CD1c-positive myeloid dendritic cell (primary cell): ENCODE results near the gene PLCG2.
"Not testable (repeated sequence)": the region's sequence is repeated elsewhere in the genome, so short reads cannot be mapped to it uniquely, and the experiment has no call there.

ENCODE experiments used
- DNase-seq: peaks from one replicate; pipeline ENCODE4 v3.0.0-alpha.2; 2016; ENCODE audit errors: extremely low spot score

Gene PLCG2

DNA sequence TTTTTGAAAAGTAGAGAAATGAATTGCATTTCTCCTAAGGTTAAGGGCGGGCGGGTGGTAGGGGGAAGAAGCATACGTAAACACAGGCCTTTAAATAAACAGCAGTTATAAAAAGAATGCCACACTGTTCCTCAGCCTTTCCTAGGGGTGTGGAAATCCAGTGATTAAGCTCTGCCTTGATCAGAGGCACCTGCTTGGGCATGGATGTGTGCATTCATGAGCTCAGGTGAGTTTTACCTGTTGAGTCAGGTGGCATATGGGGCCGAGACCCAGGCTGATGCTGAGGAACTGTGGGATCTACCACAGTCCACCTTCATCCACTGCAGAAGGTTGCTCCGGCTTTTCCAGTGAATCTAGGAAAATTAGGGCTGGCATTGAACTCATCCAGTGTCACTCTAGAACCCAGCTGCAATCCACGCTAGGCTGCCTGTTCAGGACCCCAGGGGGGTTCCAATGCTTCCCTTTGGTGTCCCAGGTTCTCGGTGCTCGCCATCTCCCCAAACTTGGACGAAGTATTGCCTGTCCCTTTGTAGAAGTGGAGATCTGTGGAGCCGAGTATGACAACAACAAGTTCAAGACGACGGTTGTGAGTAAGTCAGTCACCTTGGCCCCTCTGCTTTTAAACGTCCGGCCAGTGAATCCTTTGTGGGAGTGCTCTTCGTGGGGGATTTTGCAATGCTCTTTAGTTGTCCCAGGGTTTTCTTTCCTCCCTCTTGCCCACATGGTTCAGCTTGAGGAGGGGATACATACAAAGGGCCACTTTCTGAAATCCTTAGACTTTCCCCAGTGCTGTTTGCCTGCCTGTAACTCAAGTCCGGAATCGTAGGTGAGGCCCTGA is 159.5 kb downstream of the PLCG2 start:
- DNase-seq: no peak

DNA sequence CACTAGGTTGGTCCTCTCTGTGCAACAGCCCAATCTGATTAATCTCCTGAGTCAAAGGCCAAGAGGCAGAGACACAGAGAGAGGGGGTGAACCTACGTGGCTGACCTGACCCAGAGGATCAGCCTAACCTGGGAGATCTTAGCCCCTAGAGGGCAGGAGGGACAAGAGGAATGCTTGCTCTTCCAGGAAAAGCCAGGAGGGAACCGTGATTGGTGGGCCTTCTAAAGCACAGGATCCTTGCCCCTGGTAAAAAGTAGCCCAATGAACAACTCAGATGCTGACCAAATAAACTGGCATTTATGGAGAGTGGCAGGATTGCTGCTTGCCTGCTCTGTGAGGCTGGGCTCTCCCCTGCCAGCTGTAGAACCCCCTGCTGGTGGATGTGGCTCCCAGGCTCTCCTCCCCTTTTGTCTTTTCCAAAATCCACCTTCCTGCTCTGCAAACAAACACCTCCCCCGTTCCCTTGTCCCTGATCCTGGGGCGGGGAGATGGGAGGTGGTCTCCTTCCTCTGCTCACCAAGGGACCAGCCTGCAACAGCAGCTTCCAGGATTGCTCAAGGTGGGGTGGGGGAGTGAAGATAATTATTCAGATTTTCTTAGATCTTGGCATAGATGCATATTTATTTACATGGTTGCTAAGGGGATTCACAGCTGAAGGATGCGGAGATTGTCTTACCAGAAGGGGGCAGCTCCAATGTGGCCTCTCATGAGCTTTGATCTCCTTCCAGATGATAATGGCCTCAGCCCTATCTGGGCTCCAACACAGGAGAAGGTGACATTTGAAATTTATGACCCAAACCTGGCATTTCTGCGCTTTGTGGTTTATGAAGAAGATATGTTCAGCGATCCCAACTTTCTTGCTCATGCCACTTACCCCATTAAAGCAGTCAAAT is 160.3 kb downstream of the PLCG2 start:
- DNase-seq: no peak

DNA sequence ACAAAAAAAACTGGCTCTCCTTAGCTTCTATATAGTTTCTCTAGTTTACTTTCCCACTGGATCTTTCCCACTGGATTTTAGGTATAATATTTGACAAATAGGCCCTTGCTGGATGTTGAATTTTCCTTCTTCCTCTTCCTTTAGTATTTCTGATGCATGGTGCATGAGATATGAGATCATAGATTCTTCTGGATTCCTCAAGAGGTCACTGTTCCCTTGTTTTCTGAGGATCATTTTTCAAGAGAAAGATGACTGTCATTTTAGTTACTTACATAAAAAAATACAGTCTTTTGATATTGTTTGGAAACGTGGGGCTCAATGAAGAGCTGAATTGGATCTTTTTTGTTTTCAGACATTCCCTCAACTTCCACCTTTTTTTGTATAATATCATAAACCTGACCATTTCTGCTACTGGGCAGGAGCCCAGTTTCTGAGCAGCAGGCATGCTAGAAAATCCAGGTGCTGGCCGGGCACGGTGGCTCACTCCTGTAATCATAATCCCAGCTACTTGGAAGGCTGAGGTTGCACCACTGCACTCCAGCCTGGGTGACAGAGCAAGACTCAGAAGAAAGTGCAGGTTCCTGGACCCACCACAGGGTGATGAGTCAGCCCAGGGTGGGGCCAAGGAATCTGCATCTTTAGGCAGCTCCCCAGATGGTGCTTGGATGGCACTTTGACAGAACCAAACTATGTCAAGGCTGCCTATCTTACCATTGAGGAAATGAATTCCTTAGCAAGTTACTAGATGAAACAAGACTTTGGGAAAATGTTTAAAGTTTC is 161.9 kb downstream of the PLCG2 start:
- DNase-seq: peak; percentile 42

DNA sequence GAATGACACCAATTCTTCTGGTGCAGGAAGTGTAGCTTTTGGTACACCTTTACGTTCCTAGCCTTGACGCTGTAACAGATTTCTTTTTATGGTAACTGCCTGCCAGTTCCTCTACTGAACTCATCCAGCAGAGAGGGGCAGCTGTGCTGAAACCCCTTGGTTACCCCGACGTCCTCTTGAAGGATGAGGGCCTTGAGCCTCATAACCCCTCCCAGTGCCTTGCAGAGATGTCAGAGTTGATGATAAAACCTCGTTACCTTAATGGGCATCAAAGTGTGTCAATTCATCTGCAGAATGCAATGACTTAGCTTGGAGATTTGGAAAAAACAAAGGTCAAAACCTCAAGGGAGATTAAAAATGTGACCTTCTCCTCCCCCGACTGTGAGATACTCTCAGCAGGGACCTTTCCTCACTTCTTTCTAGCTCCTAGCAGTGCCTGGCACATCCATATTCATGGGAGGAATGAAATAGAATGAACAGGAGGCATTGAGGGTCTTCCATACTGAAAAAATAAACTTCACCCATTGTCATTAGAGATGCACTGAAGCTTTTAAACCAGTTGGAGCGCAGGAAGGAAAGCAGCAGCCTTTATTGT is 163.0 kb downstream of the PLCG2 start:
- no peak for DNase-seq

DNA sequence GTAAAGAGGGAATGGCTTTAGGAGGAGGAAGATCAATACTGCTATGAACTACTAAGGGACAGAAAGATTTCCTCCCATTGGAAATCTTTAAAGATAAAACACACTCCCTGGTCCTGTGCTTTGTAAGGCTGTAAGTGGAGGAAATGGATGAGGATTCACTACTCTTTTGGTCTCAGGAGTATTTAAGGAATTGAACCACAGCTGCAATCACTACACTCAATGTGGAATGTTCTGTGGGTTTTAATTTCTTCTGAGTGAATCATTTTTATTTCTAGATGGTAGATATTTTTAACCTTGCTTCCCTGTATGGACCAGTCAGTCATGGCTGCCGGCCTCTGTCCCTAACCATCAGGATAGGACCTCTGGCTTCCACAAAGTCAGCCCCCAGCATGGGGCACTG is 166.6 kb downstream of the PLCG2 start:
- DNase-seq: no peak

DNA sequence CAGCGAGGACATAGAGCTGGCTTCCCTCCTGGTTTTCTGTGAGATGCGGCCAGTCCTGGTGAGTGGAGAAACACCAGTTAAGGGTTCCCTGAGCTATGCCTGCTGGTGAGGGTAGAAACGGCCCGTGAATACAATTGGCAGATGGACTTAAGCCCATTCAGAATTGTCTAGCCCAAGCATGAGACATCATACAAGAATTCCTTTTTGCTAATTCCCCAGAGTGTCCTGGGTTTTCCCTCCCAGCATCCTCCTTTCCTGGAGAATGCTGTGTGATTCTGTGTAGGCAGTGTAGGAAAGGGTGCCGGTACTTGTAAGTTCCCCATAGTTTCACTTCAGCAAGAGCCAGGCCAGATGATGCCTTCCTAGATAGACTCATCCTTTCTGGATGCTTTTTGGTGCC is 167.1 kb downstream of the PLCG2 start:
- DNase-seq: no peak

DNA sequence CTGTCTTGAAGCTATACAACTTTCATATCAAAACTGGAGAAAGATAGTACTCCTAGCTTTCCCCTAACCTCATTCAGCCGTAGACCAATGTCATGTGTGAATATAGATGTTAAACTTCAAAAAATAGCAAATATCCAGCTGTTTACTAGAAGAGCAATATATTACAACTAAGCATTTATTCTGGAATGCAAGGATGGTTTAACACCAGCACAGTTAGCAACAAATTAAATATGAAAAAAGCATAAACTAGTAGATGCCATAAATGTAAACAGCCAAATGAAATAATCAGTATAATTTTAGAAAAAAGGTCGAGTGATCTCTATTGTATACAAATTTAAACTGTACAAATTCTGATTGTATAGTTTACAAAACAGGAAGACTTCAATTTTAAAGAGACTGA is 172.5 kb downstream of the PLCG2 start:
- no peak for DNase-seq

DNA sequence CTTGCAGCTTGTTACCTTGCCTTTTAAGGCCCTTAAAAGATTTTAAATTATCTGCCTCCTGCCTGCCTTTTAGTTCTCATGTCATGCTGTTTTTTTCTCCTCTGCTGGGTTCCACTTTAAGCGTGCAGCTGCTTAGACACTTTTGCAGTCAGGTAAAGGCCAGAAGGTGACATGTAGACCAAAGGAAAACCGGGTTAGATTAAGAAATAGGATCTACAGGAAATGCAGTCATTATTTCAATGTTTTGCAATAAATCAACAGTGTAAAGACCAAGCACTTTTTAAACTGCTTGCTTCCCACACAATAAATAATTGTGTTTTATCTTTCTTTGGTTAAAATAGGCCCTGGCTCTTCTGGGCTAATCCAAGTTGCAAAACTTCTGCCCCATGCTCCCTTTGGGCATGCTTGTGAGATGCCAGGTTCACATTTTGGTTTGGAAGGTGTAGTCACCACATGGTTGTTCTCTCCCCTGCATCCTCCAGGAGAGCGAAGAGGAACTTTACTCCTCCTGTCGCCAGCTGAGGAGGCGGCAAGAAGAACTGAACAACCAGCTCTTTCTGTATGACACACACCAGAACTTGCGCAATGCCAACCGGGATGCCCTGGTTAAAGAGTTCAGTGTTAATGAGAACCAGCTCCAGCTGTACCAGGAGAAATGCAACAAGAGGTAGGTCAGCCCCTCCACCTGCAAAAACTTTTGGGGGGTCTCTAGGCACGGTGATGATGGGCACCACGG is 177.3 kb downstream of the PLCG2 start:
- DNase-seq: peak; percentile 71

DNA sequence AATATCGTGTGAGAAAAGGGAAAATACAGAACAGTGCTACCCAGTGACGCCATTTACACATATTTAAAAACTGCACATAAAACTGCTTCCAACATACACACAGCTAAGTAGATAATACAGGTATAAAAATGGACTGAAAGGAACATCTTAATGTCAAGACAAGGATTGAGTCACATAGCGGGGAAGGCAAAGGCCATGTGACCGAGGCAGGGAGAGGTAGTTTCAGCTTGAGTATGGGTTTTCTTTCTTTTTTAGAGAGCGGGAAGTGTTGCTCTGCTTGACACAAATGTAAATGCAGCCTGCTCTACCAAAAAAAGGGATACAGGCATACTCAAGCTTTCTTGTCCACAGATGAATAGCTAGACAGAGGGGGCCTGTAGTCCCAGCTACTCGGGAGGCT is 185.7 kb downstream of the PLCG2 start:
- DNase-seq: no peak

DNA sequence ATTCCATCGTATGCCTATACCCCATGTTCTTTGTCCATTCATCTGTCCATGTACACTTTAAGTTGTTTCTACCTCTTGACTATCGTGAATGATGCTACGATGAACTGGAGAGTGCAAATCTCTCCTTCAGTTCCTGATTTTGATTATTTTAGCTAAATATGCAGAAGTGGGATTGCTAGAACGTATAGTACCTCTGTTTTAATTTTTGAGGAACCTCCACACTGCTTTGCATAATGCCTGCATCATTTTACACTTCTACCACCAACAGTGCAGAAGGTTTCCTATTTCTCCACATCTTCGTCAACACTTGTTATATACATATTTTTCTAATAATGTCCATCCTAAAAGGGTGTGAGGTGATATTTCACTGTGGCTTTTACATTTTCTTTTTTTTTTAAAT is 188.3 kb downstream of the PLCG2 start:
- DNase-seq: peak; percentile 35

DNA sequence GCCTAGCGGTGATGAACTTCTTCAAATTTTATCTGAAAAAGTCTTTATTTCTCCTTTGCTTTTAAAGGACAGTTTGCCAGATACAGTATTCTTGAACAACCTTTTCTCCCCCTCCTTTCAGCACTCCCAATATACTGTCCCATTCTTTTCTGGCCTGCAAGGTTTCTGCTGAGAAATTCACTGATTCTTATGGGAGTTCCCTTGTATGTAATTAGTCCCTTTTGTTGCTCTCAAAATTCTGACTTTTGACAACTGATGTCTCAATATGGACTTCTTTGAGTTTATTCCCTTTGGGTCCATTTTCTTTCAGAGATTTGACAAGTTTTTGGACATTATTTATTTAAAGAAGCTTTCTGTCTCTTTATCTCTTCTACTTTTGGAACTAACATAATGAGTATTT is 192.8 kb downstream of the PLCG2 start:
- no peak for DNase-seq

DNA sequence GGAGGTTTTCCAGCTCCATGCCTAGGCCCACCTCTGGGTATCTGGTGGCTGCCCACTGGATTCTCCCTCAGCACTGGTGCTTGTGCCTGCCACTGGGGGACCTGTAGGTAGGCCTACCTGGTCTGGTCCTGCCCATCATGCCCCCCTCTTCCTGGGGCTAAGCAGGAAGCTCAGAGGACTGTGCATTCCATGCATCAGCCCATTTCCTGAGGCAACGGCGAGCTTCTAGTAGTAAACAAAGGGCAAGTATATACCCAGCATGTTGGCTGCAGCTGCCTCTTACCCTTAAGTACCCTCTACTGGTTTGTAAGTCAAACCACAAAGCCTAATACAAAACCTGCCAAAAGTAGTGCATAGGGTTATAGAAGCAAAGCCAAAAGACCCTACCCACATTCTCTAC is 194.6 kb downstream of the PLCG2 start:
- no peak for DNase-seq

DNA sequence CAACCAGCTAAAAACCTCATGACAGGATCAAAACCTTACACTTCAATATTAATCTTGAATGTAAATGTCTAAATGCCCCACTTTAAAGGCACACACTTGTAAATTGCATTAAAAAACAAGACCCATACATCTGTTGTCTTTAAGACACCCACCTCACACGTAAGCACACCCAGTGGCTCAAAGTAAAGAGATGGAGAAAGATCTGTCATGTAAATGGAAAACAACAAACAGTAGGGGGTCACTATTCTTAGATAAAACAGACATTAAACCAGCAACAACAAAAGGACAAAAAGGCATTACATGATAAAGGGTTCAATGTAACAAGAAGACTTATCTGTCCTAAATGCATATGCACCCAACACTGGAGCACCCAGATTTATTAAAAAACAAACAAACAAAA is 196.5 kb downstream of the PLCG2 start:
- DNase-seq: no peak

DNA sequence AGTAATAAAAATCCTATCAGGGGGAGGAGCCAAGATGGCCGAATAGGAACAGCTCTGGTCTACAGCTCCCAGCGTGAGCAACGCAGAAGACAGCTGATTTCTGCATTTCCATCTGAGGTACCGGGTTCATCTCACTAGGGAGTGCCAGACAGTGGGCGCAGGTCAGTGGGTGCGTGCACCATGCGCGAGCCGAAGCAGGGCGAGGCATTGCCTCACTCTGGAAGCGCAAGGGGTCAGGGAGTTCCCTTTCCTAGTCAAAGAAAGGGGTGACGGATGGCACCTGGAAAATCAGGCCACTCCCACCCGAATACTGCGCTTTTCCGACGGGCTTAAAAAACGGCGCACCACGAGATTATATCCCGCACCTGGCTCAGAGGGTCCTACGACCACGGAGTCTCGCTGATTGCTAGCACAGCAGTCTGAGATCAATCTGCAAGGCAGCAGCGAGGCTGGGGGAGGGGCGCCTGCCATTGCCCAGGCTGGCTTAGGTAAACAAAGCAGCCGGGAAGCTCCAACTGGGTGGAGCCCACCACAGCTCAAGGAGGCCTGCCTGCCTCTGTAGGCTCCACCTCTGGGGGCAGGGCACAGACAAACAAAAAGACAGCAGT is 198.3 kb downstream of the PLCG2 start:
- not testable (repeated sequence) for DNase-seq

DNA sequence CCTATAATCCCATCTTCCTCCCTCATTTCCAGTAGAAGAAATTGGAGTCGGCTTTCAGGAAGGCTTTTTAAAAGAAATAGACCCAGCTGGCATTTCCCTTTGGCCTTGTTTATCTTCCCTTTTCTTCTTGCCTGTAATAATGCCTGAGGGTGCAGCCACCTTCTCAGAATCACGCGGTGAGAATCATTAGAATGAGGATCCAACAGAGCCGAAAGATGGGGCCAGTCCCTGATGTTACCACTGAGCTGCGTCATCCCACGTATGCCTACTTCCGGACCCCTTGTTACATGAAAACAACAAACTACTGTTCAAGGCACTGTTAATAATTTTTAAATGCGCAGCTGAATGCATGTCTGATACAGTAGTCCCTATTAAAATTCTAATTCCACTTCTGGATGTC is 208.0 kb downstream of the PLCG2 start:
- DNase-seq: no peak

DNA sequence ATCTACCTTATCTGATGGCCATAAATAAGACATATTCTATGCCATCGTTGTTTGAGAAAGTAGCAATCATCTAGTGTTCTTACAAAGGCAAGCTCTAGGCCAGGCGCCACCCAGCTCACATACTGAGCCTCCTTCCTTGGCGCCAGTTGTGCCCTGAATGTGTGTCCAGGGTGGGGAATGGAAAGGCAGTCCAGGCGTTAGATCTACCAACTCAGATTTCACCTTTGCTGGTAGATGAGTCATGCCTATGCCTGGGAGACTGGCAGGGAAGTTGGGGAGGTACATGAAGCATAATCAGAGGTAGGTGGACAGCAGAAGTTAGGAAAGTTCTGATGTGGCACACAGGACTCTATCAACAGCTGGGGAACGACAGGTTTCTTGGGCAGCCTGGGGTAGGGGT is 208.6 kb downstream of the PLCG2 start:
- DNase-seq: no peak

DNA sequence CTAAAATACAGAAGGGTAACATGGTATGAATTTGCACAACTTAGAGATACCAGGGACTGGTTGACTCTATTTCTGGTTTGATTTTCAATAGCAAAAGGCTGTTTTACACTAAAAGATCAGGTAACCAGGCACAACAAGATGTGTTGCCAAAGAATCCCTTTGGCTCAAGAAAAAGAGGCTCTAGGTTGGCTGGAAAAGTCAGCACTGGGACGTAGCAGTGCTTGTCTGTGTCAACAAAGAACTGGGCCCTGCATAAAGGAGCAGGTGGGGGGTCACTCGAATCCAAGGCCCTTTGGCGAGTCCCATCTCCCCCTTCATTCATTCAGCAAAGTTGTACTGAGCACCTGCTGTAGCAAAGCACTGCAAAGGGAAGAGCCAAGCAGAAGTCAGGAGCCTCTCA is 213.8 kb downstream of the PLCG2 start:
- no peak for DNase-seq

DNA sequence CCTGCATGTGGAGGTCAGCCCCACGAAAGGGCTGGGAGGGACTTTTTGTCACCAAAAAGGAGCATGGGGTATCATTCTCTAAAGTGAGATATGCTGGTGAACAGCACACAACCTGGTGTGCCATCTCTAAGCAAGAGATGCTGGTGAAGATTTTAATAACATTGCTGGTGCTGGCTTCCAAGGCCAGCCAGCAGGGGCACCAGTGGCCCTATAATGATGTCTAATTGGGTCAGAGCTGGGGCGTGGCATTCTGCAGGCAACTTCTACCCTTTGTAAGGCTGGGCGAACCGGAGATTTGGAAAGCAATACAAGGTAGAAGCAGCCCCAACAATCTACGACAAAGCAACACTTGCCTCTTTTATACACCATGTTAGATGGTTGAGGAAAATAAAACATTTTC is 215.4 kb downstream of the PLCG2 start:
- no peak for DNase-seq

DNA sequence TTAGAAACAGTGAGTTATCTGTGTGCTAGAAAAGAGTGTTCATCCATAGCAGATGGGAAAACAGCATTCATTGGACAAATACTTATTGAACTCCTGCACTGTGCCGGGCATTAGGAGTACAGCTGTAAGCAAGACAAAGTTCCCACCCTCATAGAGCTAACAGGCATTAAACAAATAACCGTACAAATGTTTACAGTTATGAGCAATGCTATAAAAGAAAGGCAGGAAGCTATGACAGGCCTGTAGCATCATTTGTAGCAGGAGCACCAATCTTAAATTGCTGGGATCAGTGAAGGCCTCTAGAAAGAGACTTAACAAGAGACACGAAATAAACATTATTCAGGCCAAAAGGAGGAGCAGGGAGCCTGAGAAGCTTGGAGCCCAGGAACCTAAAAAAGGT is 216.6 kb downstream of the PLCG2 start:
- no peak for DNase-seq

DNA sequence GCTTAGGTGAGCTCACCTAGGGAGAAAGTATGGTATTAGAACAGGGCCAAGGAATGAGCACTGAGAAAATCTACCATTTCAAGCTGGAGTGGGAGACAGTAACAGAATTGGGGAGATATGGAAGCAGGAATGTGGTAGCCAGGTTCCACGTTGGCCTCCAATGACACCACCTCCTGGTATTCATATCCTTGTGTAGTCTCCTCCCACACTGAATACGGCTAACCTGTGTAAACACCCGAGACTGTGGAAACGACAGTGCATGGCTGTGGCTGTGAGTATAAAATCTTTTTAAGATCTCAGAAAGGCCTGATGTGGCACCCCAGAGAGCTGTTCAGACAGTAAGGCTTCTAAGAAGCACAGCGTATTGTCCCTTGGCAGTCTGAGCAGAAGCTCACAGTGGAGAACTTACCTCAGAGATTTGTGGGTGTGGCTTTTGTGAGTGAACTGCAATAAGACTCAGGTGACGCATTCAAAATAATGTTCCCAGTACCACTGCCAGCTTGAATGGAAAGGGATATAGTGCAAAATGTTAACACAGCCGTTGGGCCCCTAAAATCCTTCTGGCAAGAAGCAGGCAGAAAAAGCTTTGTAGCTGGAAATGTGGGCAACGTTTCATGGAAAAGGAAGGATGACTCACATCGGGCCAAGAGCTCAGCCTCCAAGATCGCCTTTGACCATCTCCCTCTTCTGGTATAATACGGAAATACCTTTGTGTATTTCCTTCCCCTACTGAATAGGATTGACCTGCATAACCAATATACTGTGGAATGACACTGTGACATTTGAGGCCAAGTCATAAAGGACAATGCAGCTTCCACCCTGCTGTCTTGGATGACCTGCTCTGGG is 217.8 kb downstream of the PLCG2 start:
- DNase-seq: no peak
